ENCODE measurements around the gene FARP1. TPM values are rescaled to one million over a fixed set of nuclear protein-coding genes. Genes with fewer than 3 reads are reported as not detected.

Gene FARP1
- total RNA-seq, 1 donor from 2014 or later = 36.5 TPM

DNA sequence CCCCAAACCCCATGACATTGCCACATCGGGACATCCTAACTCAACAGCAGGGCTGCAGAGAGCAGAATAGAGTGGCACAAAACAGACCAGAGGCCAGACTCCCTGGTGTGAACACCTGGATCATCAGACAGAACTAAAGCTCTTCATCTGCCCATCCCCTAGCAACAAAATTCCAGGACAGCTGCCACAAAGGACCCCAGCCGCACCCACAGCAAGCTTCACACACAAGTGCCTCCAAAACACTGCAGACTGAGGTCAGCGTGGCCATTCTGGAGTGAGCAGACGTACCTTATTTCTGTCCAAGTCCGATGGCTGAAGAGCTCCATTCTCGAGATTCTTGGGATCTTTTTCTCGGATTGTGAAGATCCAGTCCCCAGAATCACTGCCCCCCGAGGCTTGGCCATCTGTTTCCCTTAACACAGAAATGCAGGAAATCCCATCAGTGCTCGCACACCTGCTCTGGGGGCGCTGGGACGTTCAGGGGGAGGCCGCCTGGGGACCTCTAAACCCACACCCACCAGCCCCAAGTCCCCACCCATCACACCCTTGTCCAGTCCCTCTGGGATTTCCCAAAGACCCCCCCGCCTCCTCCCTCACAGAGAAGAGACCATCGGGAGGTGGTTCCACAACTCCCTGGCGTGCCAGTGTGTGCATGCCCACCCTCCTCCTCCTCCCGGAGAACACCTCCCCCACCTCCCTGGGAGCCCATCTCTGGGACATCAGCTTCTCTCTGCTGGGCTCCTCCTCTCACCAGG lies 318.8 kb downstream of the FARP1 start:
- Histone ChIP-seq H3K27ac (ENCODE audit: low read depth, low read length) (no peak overlapping the region), H3K9ac (ENCODE audit: low read depth in 1 of 3, low read length in 3 of 3) (peak overlapping the region in 1 of 3 donors; percentile 16), H3K36me3 (ENCODE audit: control insufficient read depth in 3 of 3, insufficient read depth in 3 of 3, low read length in 3 of 3) (peaks cover 34 to 52% (median 46%) of the 10 kb centered on the region in 3 donors), H3K4me1 (ENCODE audit: control insufficient read depth in 3 of 3, insufficient read depth in 3 of 3, low read length in 3 of 3) (peaks cover 3 to 14% (median 9%) of the 10 kb centered on the region in 3 donors), H3K27me3 (ENCODE audit: control insufficient read depth in 3 of 3, insufficient read depth in 3 of 3, low read length in 3 of 3) (no peaks in the 10 kb centered on the region), H3K4me3 (ENCODE audit: low read length in 3 of 3) (no peak overlapping the region), H3K9me3 (ENCODE audit: control insufficient read depth in 3 of 3, low read length in 3 of 3) (no peaks in the 10 kb centered on the region)

DNA sequence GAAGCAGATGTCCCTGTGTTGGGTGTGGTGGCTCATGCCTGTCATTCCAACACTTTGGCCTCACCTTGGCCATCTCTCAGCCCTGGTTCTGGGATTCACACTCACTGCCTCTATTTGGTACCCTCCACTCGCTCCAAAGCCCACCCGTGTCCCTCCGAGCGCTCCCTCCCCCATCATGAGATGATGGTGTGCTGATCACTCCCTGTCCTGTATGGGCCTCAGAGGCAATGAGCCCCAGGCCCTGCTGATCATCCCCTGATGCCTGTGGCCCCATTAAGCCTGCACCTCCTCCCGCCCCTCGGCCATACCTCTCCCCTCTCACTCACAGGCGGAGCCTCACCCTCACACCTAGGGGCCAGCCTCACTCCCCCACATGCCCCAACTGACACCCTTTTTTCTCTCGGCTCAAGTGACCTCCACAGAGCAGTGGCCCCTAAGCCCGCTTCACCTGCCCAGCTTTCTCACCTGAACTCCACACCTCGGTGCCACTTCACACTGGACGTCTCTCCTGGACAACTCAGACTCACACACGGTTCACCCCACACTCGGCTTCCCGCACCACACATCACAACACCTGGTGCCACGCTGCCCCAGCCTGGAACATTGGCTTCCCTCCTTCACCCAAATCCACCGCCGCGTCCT lies 319.5 kb downstream of the FARP1 start:
- Histone ChIP-seq H3K9ac (ENCODE audit: low read depth in 1 of 3, low read length in 3 of 3) (no peak overlapping the region), H3K9me3 (ENCODE audit: control insufficient read depth in 3 of 3, low read length in 3 of 3) (no peaks in the 10 kb centered on the region), H3K4me3 (ENCODE audit: low read length in 3 of 3) (no peak overlapping the region), H3K27me3 (ENCODE audit: control insufficient read depth in 3 of 3, insufficient read depth in 3 of 3, low read length in 3 of 3) (no peaks in the 10 kb centered on the region), H3K4me1 (ENCODE audit: control insufficient read depth in 3 of 3, insufficient read depth in 3 of 3, low read length in 3 of 3) (peaks cover 3 to 15% (median 10%) of the 10 kb centered on the region in 3 donors), H3K36me3 (ENCODE audit: control insufficient read depth in 3 of 3, insufficient read depth in 3 of 3, low read length in 3 of 3) (peaks cover 30 to 47% (median 42%) of the 10 kb centered on the region in 3 donors), H3K27ac (ENCODE audit: low read depth, low read length) (no peak overlapping the region)

DNA sequence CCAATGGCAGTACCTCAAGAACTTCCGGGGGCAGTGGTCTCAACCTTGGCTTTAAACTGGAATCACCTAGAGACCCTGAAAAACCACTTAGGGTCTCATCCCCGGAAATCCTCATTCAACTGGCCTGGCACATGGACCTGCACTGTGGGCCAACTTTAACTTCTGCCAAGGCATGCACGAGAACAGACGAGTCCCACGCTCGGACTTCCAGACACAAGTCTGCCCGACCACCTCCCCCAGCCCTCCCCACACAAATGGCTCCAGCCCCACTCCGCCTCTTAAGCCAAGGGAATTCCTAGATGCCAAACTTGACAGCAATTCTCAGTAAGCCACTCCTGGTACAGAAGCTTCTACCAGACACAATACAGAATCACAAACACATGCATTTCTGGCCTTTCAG lies 320.1 kb downstream of the FARP1 start:
- Histone ChIP-seq H3K9ac (ENCODE audit: low read depth in 1 of 3, low read length in 3 of 3) (no peak overlapping the region), H3K27me3 (ENCODE audit: control insufficient read depth in 3 of 3, insufficient read depth in 3 of 3, low read length in 3 of 3) (no peaks in the 10 kb centered on the region), H3K27ac (ENCODE audit: low read depth, low read length) (no peak overlapping the region), H3K4me3 (ENCODE audit: low read length in 3 of 3) (no peak overlapping the region), H3K4me1 (ENCODE audit: control insufficient read depth in 3 of 3, insufficient read depth in 3 of 3, low read length in 3 of 3) (peaks cover 7 to 17% (median 16%) of the 10 kb centered on the region in 3 donors), H3K9me3 (ENCODE audit: control insufficient read depth in 3 of 3, low read length in 3 of 3) (no peaks in the 10 kb centered on the region), H3K36me3 (ENCODE audit: control insufficient read depth in 3 of 3, insufficient read depth in 3 of 3, low read length in 3 of 3) (peaks cover 30 to 47% (median 41%) of the 10 kb centered on the region in 3 donors)

DNA sequence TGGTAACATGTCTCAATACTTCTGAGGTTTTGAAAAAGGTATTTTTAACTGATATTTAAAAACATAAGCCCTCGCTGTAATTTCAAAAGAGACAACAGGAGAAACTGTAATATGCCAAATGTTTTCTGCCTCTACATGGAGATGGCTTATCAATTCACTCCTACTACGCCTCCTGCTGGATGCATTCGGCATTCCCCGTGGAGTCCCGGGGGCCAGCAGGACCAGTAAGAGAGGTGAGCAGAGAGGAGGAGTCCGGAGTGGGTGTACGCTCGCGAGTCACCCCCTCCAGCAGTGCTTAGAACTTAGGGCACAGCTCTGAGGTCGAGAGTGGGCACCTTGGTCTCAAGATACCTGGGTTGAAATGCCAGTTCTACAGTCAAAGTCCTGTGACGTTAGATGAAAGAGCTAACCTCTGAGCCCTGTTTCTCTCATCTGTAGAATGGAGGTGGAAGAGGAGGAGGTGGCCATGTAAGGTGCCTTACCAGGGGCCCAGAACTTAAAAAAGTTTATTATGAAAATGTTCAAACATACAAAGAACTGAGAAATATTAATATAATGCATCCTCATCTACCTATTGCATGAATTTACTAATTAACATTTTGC lies 323.8 kb downstream of the FARP1 start:
- peaks cover 14 to 27% (median 22%) of the 10 kb centered on the region in 3 donors for H3K4me1 ChIP-seq (ENCODE audit: control insufficient read depth in 3 of 3, insufficient read depth in 3 of 3, low read length in 3 of 3)
- H3K36me3 ChIP-seq (ENCODE audit: control insufficient read depth in 3 of 3, insufficient read depth in 3 of 3, low read length in 3 of 3) = peaks cover 18 to 31% (median 19%) of the 10 kb centered on the region in 3 donors
- no peak overlapping the region for H3K9ac ChIP-seq (ENCODE audit: low read depth in 1 of 3, low read length in 3 of 3)
- H3K27me3 ChIP-seq (ENCODE audit: control insufficient read depth in 3 of 3, insufficient read depth in 3 of 3, low read length in 3 of 3) = no peaks in the 10 kb centered on the region
- H3K9me3 ChIP-seq (ENCODE audit: control insufficient read depth in 3 of 3, low read length in 3 of 3) = no peaks in the 10 kb centered on the region
- no peak overlapping the region for H3K4me3 ChIP-seq (ENCODE audit: low read length in 3 of 3)
- no peak overlapping the region for H3K27ac ChIP-seq (ENCODE audit: low read depth, low read length)

DNA sequence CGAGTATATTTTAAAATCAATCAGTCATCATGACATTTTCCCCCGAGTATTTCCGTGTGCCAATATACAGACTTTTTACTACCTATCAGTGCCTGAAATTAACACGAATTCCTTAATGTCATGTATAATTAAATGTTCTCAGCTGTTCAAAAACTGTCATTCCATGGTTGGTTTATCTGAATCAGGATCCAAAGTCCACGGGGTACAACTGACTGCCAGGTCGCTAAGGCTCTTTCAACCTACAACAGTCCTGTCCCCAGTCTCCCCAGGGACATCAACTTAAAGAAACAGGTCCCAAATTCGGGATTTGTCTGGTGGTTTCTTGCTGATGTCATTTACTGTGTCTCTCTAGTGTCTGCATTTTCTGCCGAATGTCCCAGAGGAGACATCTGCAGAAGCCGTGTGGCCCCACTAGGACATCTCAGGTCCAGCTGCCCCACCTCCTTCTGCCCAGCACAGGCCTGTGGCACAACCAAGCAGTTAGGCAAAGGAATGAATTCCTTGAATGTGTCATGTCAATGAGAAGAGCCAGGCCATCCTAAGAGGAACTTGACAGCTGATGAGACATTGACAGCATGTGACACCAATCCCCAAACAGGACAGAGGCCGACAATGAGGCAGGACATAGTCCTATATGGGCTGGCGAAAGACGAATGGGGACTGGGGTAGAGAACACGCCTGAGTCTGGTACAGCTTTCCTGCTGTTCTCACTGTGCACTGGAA lies 324.5 kb downstream of the FARP1 start:
- H3K9ac ChIP-seq (ENCODE audit: low read depth in 1 of 3, low read length in 3 of 3) = no peak overlapping the region
- H3K36me3 ChIP-seq (ENCODE audit: control insufficient read depth in 3 of 3, insufficient read depth in 3 of 3, low read length in 3 of 3) = peaks cover 17 to 38% (median 22%) of the 10 kb centered on the region in 3 donors
- H3K27ac ChIP-seq (ENCODE audit: low read depth, low read length) = no peak overlapping the region
- H3K27me3 ChIP-seq (ENCODE audit: control insufficient read depth in 3 of 3, insufficient read depth in 3 of 3, low read length in 3 of 3) = no peaks in the 10 kb centered on the region
- no peaks in the 10 kb centered on the region for H3K9me3 ChIP-seq (ENCODE audit: control insufficient read depth in 3 of 3, low read length in 3 of 3)
- no peak overlapping the region for H3K4me3 ChIP-seq (ENCODE audit: low read length in 3 of 3)
- peaks cover 14 to 27% (median 22%) of the 10 kb centered on the region in 3 donors for H3K4me1 ChIP-seq (ENCODE audit: control insufficient read depth in 3 of 3, insufficient read depth in 3 of 3, low read length in 3 of 3)

DNA sequence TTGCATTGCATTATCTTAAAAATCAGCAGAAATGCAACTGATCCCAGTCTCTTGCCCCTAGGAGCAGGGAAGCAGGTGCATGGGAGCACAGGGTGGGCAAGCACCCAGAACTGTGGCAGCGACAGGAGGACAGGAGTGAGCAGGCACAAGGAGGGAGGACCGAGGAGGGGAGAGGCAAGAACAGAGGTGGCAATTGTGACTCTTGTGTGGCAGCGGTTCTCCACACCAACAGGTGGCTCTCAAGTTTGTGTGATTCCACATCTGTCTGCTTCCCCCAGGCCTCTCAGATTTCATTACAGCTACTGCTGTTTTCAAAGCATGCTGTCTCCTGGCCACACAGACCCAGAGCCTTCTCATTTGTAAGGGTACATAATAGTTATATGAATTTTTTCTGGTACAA lies 325.5 kb downstream of the FARP1 start:
- H3K4me1 ChIP-seq (ENCODE audit: control insufficient read depth in 3 of 3, insufficient read depth in 3 of 3, low read length in 3 of 3) = peaks cover 11 to 23% (median 13%) of the 10 kb centered on the region in 3 donors
- H3K4me3 ChIP-seq (ENCODE audit: low read length in 3 of 3) = no peak overlapping the region
- peaks cover 15 to 31% (median 21%) of the 10 kb centered on the region in 3 donors for H3K36me3 ChIP-seq (ENCODE audit: control insufficient read depth in 3 of 3, insufficient read depth in 3 of 3, low read length in 3 of 3)
- peak overlapping the region in 1 of 3 donors; percentile 35 for H3K9ac ChIP-seq (ENCODE audit: low read depth in 1 of 3, low read length in 3 of 3)
- H3K27me3 ChIP-seq (ENCODE audit: control insufficient read depth in 3 of 3, insufficient read depth in 3 of 3, low read length in 3 of 3) = no peaks in the 10 kb centered on the region
- no peaks in the 10 kb centered on the region for H3K9me3 ChIP-seq (ENCODE audit: control insufficient read depth in 3 of 3, low read length in 3 of 3)
- no peak overlapping the region for H3K27ac ChIP-seq (ENCODE audit: low read depth, low read length)

DNA sequence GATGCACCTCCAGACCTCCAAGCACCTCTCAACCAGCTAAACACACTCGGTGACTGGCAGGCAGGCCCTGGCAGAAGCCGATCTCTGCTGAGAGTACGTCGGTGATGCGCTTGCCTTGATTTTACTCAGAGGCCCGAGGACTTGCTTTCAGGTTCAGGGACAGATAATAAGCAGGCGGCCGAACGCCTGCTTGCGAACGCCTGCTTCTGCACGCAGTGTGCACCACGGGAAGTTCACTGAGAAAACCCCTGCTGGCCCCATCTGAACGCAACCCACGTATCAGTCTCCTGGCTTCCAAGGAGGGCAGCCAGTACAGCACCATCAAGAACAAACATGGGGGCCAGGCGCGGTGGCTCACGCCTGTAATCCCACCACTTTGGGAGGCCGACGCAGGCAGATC lies 326.0 kb downstream of the FARP1 start:
- no peaks in the 10 kb centered on the region for H3K27me3 ChIP-seq (ENCODE audit: control insufficient read depth in 3 of 3, insufficient read depth in 3 of 3, low read length in 3 of 3)
- no peak overlapping the region for H3K27ac ChIP-seq (ENCODE audit: low read depth, low read length)
- H3K4me3 ChIP-seq (ENCODE audit: low read length in 3 of 3) = no peak overlapping the region
- H3K9me3 ChIP-seq (ENCODE audit: control insufficient read depth in 3 of 3, low read length in 3 of 3) = no peaks in the 10 kb centered on the region
- peak overlapping the region in 1 of 3 donors; percentile 35 for H3K9ac ChIP-seq (ENCODE audit: low read depth in 1 of 3, low read length in 3 of 3)
- peaks cover 11 to 23% (median 17%) of the 10 kb centered on the region in 3 donors for H3K4me1 ChIP-seq (ENCODE audit: control insufficient read depth in 3 of 3, insufficient read depth in 3 of 3, low read length in 3 of 3)
- H3K36me3 ChIP-seq (ENCODE audit: control insufficient read depth in 3 of 3, insufficient read depth in 3 of 3, low read length in 3 of 3) = peaks cover 13 to 30% (median 15%) of the 10 kb centered on the region in 3 donors

DNA sequence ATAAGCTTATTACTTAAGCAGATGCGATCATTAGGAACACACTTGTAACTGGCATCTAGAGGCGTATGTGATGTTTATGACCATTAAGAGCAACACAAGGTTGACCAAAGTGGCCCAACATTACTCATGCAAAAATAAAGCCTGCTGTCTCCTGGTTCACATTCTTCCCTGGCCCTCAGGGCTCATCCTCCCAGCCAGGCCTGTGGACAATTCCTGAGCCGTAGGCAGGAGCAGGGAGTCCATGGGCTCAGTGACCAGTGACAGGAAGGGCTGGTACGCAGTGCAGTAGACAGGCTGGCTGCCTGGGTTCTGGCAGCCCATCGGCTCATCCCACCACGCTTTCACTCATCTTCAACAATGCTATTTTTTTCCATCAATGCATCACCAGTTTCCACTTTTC lies 328.0 kb downstream of the FARP1 start:
- H3K36me3 ChIP-seq (ENCODE audit: control insufficient read depth in 3 of 3, insufficient read depth in 3 of 3, low read length in 3 of 3) = peaks cover 8 to 31% (median 15%) of the 10 kb centered on the region in 3 donors
- no peak overlapping the region for H3K27ac ChIP-seq (ENCODE audit: low read depth, low read length)

DNA sequence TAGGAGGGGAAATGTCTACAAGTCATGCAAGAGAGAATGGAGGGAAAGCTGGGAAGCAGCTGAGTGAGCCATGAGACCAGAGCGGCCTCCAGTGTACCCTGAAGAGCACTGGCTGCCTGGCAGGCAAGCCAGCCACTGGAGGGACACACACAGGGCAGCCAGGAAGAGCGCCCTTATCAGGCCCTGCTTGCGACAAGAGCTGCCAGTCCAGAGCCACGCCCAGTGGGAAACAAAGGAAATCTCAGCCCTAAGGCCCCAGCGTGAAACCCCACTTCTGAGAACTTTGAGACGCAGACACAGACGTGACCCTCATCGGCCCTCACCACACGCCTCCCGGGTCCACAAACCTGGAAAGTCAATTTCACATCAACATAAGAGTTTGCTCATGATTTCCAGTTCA lies 329.0 kb downstream of the FARP1 start:
- H3K27me3 ChIP-seq (ENCODE audit: control insufficient read depth in 3 of 3, insufficient read depth in 3 of 3, low read length in 3 of 3) = no peaks in the 10 kb centered on the region
- H3K9ac ChIP-seq (ENCODE audit: low read depth in 1 of 3, low read length in 3 of 3) = no peak overlapping the region
- peaks cover 8 to 31% (median 15%) of the 10 kb centered on the region in 3 donors for H3K36me3 ChIP-seq (ENCODE audit: control insufficient read depth in 3 of 3, insufficient read depth in 3 of 3, low read length in 3 of 3)
- no peak overlapping the region for H3K4me3 ChIP-seq (ENCODE audit: low read length in 3 of 3)
- peaks cover 20 to 31% (median 22%) of the 10 kb centered on the region in 3 donors for H3K4me1 ChIP-seq (ENCODE audit: control insufficient read depth in 3 of 3, insufficient read depth in 3 of 3, low read length in 3 of 3)
- H3K9me3 ChIP-seq (ENCODE audit: control insufficient read depth in 3 of 3, low read length in 3 of 3) = no peaks in the 10 kb centered on the region
- H3K27ac ChIP-seq (ENCODE audit: low read depth, low read length) = no peak overlapping the region

More for the DNA sequence above, 328.0 kb downstream of the FARP1 start:
- Histone ChIP-seq H3K9ac (ENCODE audit: low read depth in 1 of 3, low read length in 3 of 3) (no peak overlapping the region), H3K4me3 (ENCODE audit: low read length in 3 of 3) (no peak overlapping the region), H3K27me3 (ENCODE audit: control insufficient read depth in 3 of 3, insufficient read depth in 3 of 3, low read length in 3 of 3) (no peaks in the 10 kb centered on the region), H3K9me3 (ENCODE audit: control insufficient read depth in 3 of 3, low read length in 3 of 3) (no peaks in the 10 kb centered on the region), H3K4me1 (ENCODE audit: control insufficient read depth in 3 of 3, insufficient read depth in 3 of 3, low read length in 3 of 3) (peaks cover 11 to 23% (median 17%) of the 10 kb centered on the region in 3 donors)
